ENCODE results near the gene CPA1. TPM values are rescaled to one million over a fixed set of nuclear protein-coding genes. Genes with fewer than 3 reads are reported as not detected.

CPA1 gene
- total and polyA plus RNA-seq, 2 of the 4 experiments (the other 2 are of a cell fraction): not detected

- TF ChIP-seq ELK1 (IDR thresholded peaks at IDR 0.05; ENCODE audit: borderline replicate concordance, low read depth, low read length): no peak
- TF ChIP-seq NFE2L2 (IDR thresholded peaks at IDR 0.05; ENCODE audit: low read depth, low read length): no peak
- TF ChIP-seq CTCF (conservative IDR thresholded peaks at IDR 0.05; ENCODE audit: low read depth, low read length): no peak
- Histone ChIP-seq H4K20me1 (ENCODE audit: insufficient read depth, low read length) (no peaks in the 10 kb centered on the region), H3K14ac (replicated peaks; ENCODE audit: low read depth, low read length) (peak overlapping the region; percentile 50), H3K56ac (ENCODE audit: extremely low read depth, insufficient read depth, low read length) (no peak overlapping the region), H4K91ac (ENCODE audit: insufficient read depth, low read depth, low read length) (no peak overlapping the region), H3K79me1 (ENCODE audit: low read depth in 1 of 2, low read length in 2 of 2) (peaks cover 5 to 14% of the 10 kb centered on the region in 2 experiments; a peak in 3 of 4 replicates), H3K27ac (ENCODE audit: insufficient read depth, low read length) (no peak overlapping the region), H2BK120ac (ENCODE audit: low read depth, low read length) (0 out of 2 replicates have a peak overlapping the region, but pooled peaks have one; percentile 18), H3K9ac (ENCODE audit: low read depth, low read length) (no peak overlapping the region), H4K5ac (ENCODE audit: low read depth, low read length) (peak overlapping the region; percentile 1; the same call in 1 of the 2 replicates), H3K36me3 (ENCODE audit: control insufficient read depth, insufficient read depth, low read length) (no peaks in the 10 kb centered on the region), H3K4me3 (ENCODE audit: insufficient read depth, low read depth, low read length) (no peak overlapping the region), H3K4me2 (ENCODE audit: low read depth, low read length) (no peak overlapping the region), H3K4ac (ENCODE audit: low read depth, low read length) (peak overlapping the region; percentile 38; the same call in 1 of the 2 replicates), H2AFZ (replicated peaks; ENCODE audit: low read length, poor library complexity) (no peak overlapping the region), H3K27me3 (ENCODE audit: control insufficient read depth, insufficient read depth, low read length) (no peaks in the 10 kb centered on the region), H3K23ac (ENCODE audit: low read depth, low read length) (peak overlapping the region; percentile 56), H2BK20ac (ENCODE audit: low read depth, low read length) (0 out of 2 replicates have a peak overlapping the region, but pooled peaks have one; percentile 31), H3K4me1 (ENCODE audit: control insufficient read depth, insufficient read depth, low read length) (peaks cover 3% of the 10 kb centered on the region), H2AK9ac (replicated peaks; ENCODE audit: low read depth, low read length, poor library complexity) (peak overlapping the region; percentile 5), H2BK5ac (ENCODE audit: low read depth, low read length, poor library complexity, severe bottlenecking) (no peak overlapping the region), H2BK15ac (ENCODE audit: low read depth, low read length) (no peak overlapping the region), H3K18ac (ENCODE audit: low read depth, low read length) (no peak overlapping the region), H2AK5ac (ENCODE audit: low read depth, low read length) (no peak overlapping the region; the same call in 1 of the 2 replicates), H3K9me3 (ENCODE audit: control insufficient read depth, insufficient read depth, low read length) (no peaks in the 10 kb centered on the region), H3K9me1 (ENCODE audit: insufficient read depth, low read length) (peaks cover 9% of the 10 kb centered on the region), H4K8ac (ENCODE audit: low read depth in 2 of 2, low read length in 2 of 2) (peak overlapping the region in 1 of 2 experiments; percentile 34; a peak in 1 of 4 replicates)
- BruUV-seq (replicated peaks): no TSS peak
- WGBS, 2 experiments (ENCODE audit: extremely low coverage in 2 of 2, insufficient read length in 1 of 2): 89% methylated on average over 3 of the region's 7 CpGs; no CpG with 5 or more reads in 1 of the 2 experiments
- intact Hi-C loops (cut with micrococcal nuclease): no loop called here
- ChIA-PET CTCF (no interaction called here), POLR2A (ENCODE audit: unreplicated experiment) (no interaction called here)
- ATAC-seq (ENCODE audit: low read depth) (no peak), DNase-seq (peak; percentile 30)
- in situ Hi-C loops (cut with MboI; ENCODE audit: low sequenced_read_pairs): no loop called here
- dilution Hi-C loops (cut with HindIII; ENCODE audit: low sequenced_read_pairs, unreplicated experiment): no loop called here
These were observed 38.0 kb downstream of the CPA1 start for GRCh38 chr7:130418306-130418705.

Data from IMR-90 (cell line).